ENCODE measurements around the gene MCHR2.

Gene MCHR2

DNA sequence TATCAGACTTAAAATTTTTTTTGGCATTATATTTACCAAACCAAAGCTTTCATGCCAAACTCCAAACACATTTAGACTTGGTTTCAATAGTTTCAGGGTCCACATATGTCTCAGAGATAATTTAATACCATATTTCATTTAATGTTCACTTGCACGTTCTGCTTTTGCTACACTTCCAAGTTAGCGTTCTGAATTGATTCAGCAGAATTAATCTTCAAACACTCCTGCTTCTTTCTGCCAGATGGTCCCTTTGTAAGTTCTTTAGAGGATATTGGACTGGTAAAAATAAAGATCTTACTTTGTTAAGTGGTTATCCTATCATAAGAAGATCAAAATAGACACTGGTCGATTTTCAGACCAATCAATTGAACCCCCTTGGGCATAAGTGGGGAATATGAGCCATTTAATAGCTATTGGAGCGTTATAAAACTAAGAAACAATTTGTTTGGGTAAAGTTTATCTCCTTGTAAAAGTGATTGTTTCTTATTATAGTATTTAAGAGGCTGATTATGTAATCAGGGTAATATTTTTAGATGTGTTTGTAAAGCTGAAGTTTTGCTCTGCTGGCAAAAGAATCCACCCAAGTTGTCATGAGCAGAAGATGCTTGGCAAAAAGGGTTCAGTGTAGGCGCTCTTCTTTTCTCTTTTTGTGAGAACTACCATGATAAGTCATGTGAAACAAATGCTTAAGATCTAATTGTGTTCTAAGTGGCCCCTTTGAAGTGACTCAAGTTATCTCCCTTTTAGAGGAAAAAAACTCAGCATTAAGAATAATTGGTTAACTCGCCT lies 92.2 kb downstream of the MCHR2 start:
- no peak for DNase-seq

DNA sequence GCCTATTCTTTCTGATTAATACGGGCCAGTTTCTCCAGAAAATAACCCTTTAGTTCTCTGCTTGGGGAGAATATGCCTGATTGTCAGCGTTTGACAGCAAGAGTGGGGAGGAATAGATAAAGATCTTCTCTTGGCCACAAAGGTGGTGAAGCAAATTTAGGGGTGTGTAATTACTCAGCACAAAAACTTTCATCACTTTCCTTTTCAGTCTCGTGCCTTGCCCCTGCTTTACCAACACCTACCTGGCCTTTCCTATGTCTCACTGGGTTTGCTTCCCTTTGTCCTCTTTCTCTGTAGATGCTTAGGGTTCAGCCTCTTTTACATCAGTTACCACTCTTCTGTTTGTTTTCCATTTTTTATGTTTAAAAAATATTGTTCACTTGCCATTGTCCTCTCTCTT lies 99.2 kb downstream of the MCHR2 start:
- no peak for DNase-seq

DNA sequence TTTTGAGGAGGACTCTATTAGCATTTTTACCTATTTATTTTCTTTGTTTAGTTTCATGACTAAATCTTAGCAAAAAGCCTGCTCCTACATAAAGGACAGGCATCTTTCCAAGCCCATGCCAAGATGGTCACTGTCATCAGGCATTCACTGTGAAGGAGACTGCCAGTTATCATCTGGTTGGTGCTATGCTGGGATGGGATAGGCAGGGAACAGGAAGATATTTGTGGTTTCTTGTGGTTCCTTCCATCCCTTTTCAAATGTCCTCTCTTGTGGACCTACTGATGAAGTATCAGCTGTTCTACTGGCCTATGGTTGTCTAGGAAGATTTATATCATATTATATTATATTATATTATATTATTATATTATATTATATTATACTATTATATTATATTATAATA lies 107.0 kb downstream of the MCHR2 start:
- no peak for DNase-seq

GRCh38 chr6:99885051-99885450 lies 109.0 kb downstream of the MCHR2 start:
- DNase-seq = no peak

- DNase-seq = no peak
Measured at GRCh38 chr6:99882128-99882702, 111.8 kb downstream of the MCHR2 start.

GRCh38 chr6:99879431-99879830 lies 114.6 kb downstream of the MCHR2 start:
- no peak for DNase-seq

- DNase-seq = no peak
Measured at GRCh38 chr6:99875068-99875467, 119.0 kb downstream of the MCHR2 start.

GRCh38 chr6:99873084-99873483 lies 120.9 kb downstream of the MCHR2 start:
- DNase-seq = no peak

DNA sequence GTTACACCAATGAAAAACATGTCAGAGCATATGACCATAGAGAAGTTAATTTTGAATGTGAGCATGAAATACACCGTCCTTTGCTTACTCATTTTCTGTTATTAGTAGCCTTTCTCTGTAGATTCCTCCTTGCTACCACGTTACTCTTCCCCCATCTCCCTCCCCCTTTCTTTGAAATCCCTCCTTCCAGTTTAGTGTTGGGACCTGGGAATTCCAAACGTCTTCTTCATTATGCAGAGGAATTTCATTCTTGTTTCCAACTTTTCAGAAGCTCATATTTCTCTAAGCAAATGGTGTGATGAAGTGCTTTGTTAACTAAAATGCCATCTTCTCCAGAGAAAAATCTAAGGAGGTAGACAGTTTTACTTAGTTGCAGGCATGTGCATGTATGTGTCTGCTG lies 122.4 kb downstream of the MCHR2 start:
- DNase-seq = no peak

Data from NCI-H2171 treated with DMSO at 0.1 percent for 48 hours (cell line).